HG02798 (cell line): ENCODE results near the gene OR2AK2.

Source experiments
- ATAC-seq: cut with Tn5 transposase; IDR thresholded peaks from one replicate; pipeline ENCODE4 v1.9.1; 2021; ENCODE audit warnings: mild to moderate bottlenecking; ENCODE audit not compliant: unreplicated experiment, poor library complexity

OR2AK2 gene

DNA sequence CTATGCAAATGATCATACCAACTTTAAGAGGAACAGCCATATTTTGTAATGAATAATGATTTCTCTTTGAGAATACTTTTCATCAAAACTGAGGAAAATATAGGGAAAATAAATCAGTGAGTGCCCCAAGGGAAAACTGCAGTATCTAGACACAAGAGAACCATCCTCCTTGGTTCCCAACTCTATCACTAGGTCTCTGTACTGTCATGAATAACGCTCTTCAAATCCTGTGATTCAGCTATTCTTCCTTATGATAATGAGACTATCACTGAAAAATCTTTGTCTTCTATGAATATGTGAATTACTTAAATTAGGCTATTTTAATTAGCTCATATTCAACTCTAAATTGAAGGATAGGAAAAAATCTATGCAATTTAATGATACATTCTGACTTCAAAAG lies 50.8 kb downstream of the OR2AK2 start:
- no peak for ATAC-seq
